Activated T-cell treated with anti-CD3 and anti-CD28 coated beads, Interleukin-2, amount 50 U/mL, for 24 hours (primary cell): ENCODE measurements around the gene ZBTB44.
"Not testable (repeated sequence)": the region's sequence is repeated elsewhere in the genome, so short reads cannot be mapped to it uniquely, and the experiment has no call there.

Experiments
- DNase-seq: peaks from one replicate; pipeline ENCODE4 v3.0.0-alpha.2; 2020
- H3K27ac Mint-ChIP-seq: 2 replicates; pipeline ENCODE4 v1.8.0; 2020; ENCODE audit warnings: mild to moderate bottlenecking, mixed read lengths
- H3K27me3 Mint-ChIP-seq: 2 replicates; pipeline ENCODE4 v1.8.0; 2020; ENCODE audit warnings: mixed read lengths
- H3K36me3 Mint-ChIP-seq: 2 replicates; pipeline ENCODE4 v1.8.0; 2020; ENCODE audit warnings: low read depth, mixed read lengths
- H3K4me1 Mint-ChIP-seq: 2 replicates; pipeline ENCODE4 v1.8.0; 2020; ENCODE audit warnings: low read depth, mixed read lengths
- H3K4me3 Mint-ChIP-seq: 2 replicates; pipeline ENCODE4 v1.8.0; 2020; ENCODE audit warnings: mild to moderate bottlenecking, moderate library complexity, mixed read lengths
- H3K9me3 Mint-ChIP-seq: 2 replicates; pipeline ENCODE4 v1.8.0; 2020; ENCODE audit warnings: mixed read lengths

Gene ZBTB44

GRCh38 chr11:130194241-130195023 lies 120.3 kb downstream of the ZBTB44 start:
- Mint-ChIP-seq H3K27ac (no peak overlapping the region), H3K27me3 (no peaks in the 10 kb centered on the region)

GRCh38 chr11:130193551-130193950 lies 121.2 kb downstream of the ZBTB44 start:
- not testable (repeated sequence) for H3K36me3 Mint-ChIP-seq, H3K4me1 Mint-ChIP-seq, H3K27me3 Mint-ChIP-seq, H3K4me3 Mint-ChIP-seq, H3K9me3 Mint-ChIP-seq, DNase-seq, H3K27ac Mint-ChIP-seq

More at GRCh38 chr11:130194241-130195023, 120.3 kb downstream of the ZBTB44 start:
- DNase-seq, result no peak
- no peaks in the 10 kb centered on the region for H3K36me3 Mint-ChIP-seq
- no peaks in the 10 kb centered on the region for H3K9me3 Mint-ChIP-seq
- no peaks in the 10 kb centered on the region for H3K4me1 Mint-ChIP-seq
- no peak overlapping the region for H3K4me3 Mint-ChIP-seq

GRCh38 chr11:130192845-130193267 lies 121.9 kb downstream of the ZBTB44 start:
- Mint-ChIP-seq H3K4me3 (no peak overlapping the region), H3K27me3 (no peaks in the 10 kb centered on the region), H3K27ac (no peak overlapping the region), H3K4me1 (no peaks in the 10 kb centered on the region), H3K9me3 (no peaks in the 10 kb centered on the region), H3K36me3 (no peaks in the 10 kb centered on the region)
- DNase-seq, result no peak

GRCh38 chr11:130191896-130192295 lies 122.8 kb downstream of the ZBTB44 start:
- H3K27ac Mint-ChIP-seq, result no peak overlapping the region
- no peaks in the 10 kb centered on the region for H3K4me1 Mint-ChIP-seq
- no peaks in the 10 kb centered on the region for H3K9me3 Mint-ChIP-seq
- no peaks in the 10 kb centered on the region for H3K27me3 Mint-ChIP-seq
- no peak overlapping the region for H3K4me3 Mint-ChIP-seq
- DNase-seq, result no peak
- no peaks in the 10 kb centered on the region for H3K36me3 Mint-ChIP-seq

- Mint-ChIP-seq H3K4me1 (no peaks in the 10 kb centered on the region), H3K36me3 (no peaks in the 10 kb centered on the region), H3K4me3 (no peak overlapping the region), H3K9me3 (no peaks in the 10 kb centered on the region), H3K27me3 (no peaks in the 10 kb centered on the region), H3K27ac (no peak overlapping the region)
- DNase-seq, result no peak
Measured at GRCh38 chr11:130190371-130190881, 124.3 kb downstream of the ZBTB44 start.

GRCh38 chr11:130189492-130190210 lies 125.1 kb downstream of the ZBTB44 start:
- Mint-ChIP-seq H3K9me3 (no peaks in the 10 kb centered on the region), H3K4me1 (no peaks in the 10 kb centered on the region), H3K4me3 (no peak overlapping the region), H3K27me3 (no peaks in the 10 kb centered on the region), H3K36me3 (no peaks in the 10 kb centered on the region), H3K27ac (no peak overlapping the region)
- no peak for DNase-seq

- H3K4me1 Mint-ChIP-seq, result no peaks in the 10 kb centered on the region
- no peaks in the 10 kb centered on the region for H3K36me3 Mint-ChIP-seq
- H3K4me3 Mint-ChIP-seq, result no peak overlapping the region
- H3K9me3 Mint-ChIP-seq, result no peaks in the 10 kb centered on the region
- H3K27me3 Mint-ChIP-seq, result no peaks in the 10 kb centered on the region
- no peak overlapping the region for H3K27ac Mint-ChIP-seq
- no peak for DNase-seq
Measured at GRCh38 chr11:130188585-130189347, 126.0 kb downstream of the ZBTB44 start.

GRCh38 chr11:130188047-130188446 lies 126.7 kb downstream of the ZBTB44 start:
- DNase-seq, result no peak
- Mint-ChIP-seq H3K9me3 (no peaks in the 10 kb centered on the region), H3K27me3 (no peaks in the 10 kb centered on the region), H3K27ac (no peak overlapping the region), H3K4me3 (no peak overlapping the region), H3K4me1 (no peaks in the 10 kb centered on the region), H3K36me3 (no peaks in the 10 kb centered on the region)

GRCh38 chr11:130187096-130187495 lies 127.6 kb downstream of the ZBTB44 start:
- Mint-ChIP-seq H3K4me3 (no peak overlapping the region), H3K27me3 (peaks cover 4% of the 10 kb centered on the region), H3K9me3 (no peaks in the 10 kb centered on the region), H3K4me1 (no peaks in the 10 kb centered on the region), H3K27ac (no peak overlapping the region), H3K36me3 (no peaks in the 10 kb centered on the region)
- no peak for DNase-seq

- Mint-ChIP-seq H3K36me3 (no peaks in the 10 kb centered on the region), H3K4me3 (no peak overlapping the region), H3K27ac (no peak overlapping the region), H3K9me3 (no peaks in the 10 kb centered on the region), H3K27me3 (peaks cover 8% of the 10 kb centered on the region), H3K4me1 (no peaks in the 10 kb centered on the region)
- no peak for DNase-seq
Measured at GRCh38 chr11:130183878-130184610, 130.7 kb downstream of the ZBTB44 start.

- peaks cover 8% of the 10 kb centered on the region for H3K27me3 Mint-ChIP-seq
- DNase-seq, result no peak
- no peak overlapping the region for H3K27ac Mint-ChIP-seq
- H3K4me3 Mint-ChIP-seq, result no peak overlapping the region
- H3K36me3 Mint-ChIP-seq, result no peaks in the 10 kb centered on the region
- H3K4me1 Mint-ChIP-seq, result no peaks in the 10 kb centered on the region
- H3K9me3 Mint-ChIP-seq, result no peaks in the 10 kb centered on the region
Measured at GRCh38 chr11:130181295-130182272, 133.1 kb downstream of the ZBTB44 start.

- no peak for DNase-seq
Measured at GRCh38 chr11:130180896-130181294, 133.8 kb downstream of the ZBTB44 start.

GRCh38 chr11:130180491-130180890 lies 134.2 kb downstream of the ZBTB44 start:
- Mint-ChIP-seq H3K4me3 (no peak overlapping the region), H3K27ac (no peak overlapping the region), H3K27me3 (peaks cover 8% of the 10 kb centered on the region), H3K36me3 (no peaks in the 10 kb centered on the region), H3K9me3 (peaks cover 2% of the 10 kb centered on the region), H3K4me1 (no peaks in the 10 kb centered on the region)
- DNase-seq, result no peak

More at GRCh38 chr11:130180896-130181294, 133.8 kb downstream of the ZBTB44 start:
- Mint-ChIP-seq H3K36me3 (no peaks in the 10 kb centered on the region), H3K27ac (no peak overlapping the region), H3K9me3 (peaks cover 1% of the 10 kb centered on the region), H3K27me3 (peaks cover 8% of the 10 kb centered on the region), H3K4me3 (no peak overlapping the region), H3K4me1 (no peaks in the 10 kb centered on the region)
